ENCODE data around the gene ARPC1A. TPM values are rescaled to one million over a fixed set of nuclear protein-coding genes. Genes with fewer than 3 reads are reported as not detected.
"Not testable (repeated sequence)": the region's sequence is repeated elsewhere in the genome, so short reads cannot be mapped to it uniquely, and the experiment has no call there.

ARPC1A gene
- total RNA-seq, 4 donors from 2014 or later = 98.1 to 169 (median 140) TPM

- DNase-seq (ENCODE audit: low spot score in 2 of 2) = no peak
- H3K4me3 ChIP-seq = no peak overlapping the region
- TF ChIP-seq POLR2AphosphoS5 (IDR thresholded peaks at IDR 0.05) = no peak
- no peak for TF ChIP-seq CTCF (IDR thresholded peaks at IDR 0.05)
- no peak for TF ChIP-seq EP300 (IDR thresholded peaks at IDR 0.05)
- no peak overlapping the region for H3K27ac ChIP-seq
- H3K27me3 ChIP-seq = no peaks in the 10 kb centered on the region
- H3K9me3 ChIP-seq = no peaks in the 10 kb centered on the region
- peaks cover 96% of the 10 kb centered on the region for H3K36me3 ChIP-seq
- H3K4me1 ChIP-seq = no peaks in the 10 kb centered on the region
- 96% methylated on average over 7 of the region's 7 CpGs for WGBS
These were observed 29.4 kb downstream of the ARPC1A start for GRCh38 chr7:99355098-99355497.

- peaks cover 94% of the 10 kb centered on the region for H3K36me3 ChIP-seq
- 80% methylated on average over 16 of the region's 16 CpGs for WGBS
These were observed 32.2 kb downstream of the ARPC1A start for GRCh38 chr7:99357701-99358490.

GRCh38 chr7:99358521-99358920 lies 32.8 kb downstream of the ARPC1A start:
- not testable (repeated sequence) for H3K27ac ChIP-seq; H3K27me3 ChIP-seq; H3K9me3 ChIP-seq; DNase-seq (ENCODE audit: low spot score in 2 of 2); H3K4me3 ChIP-seq; H3K4me1 ChIP-seq
- 90% methylated on average over 15 of the region's 15 CpGs for WGBS
- peaks cover 95% of the 10 kb centered on the region for H3K36me3 ChIP-seq

More at GRCh38 chr7:99357701-99358490, 32.2 kb downstream of the ARPC1A start:
- DNase-seq (ENCODE audit: low spot score in 2 of 2) = peak in 1 of 2 donors; percentile 60
- Histone ChIP-seq H3K4me3 (no peak overlapping the region), H3K27ac (no peak overlapping the region), H3K4me1 (no peaks in the 10 kb centered on the region), H3K27me3 (no peaks in the 10 kb centered on the region), H3K9me3 (no peaks in the 10 kb centered on the region)
- TF ChIP-seq POLR2A (IDR thresholded peaks at IDR 0.05) (no peak), POLR2AphosphoS5 (IDR thresholded peaks at IDR 0.05) (no peak), EP300 (IDR thresholded peaks at IDR 0.05) (no peak)

GRCh38 chr7:99359465-99360154 lies 33.9 kb downstream of the ARPC1A start:
- no peak for DNase-seq (ENCODE audit: low spot score in 2 of 2)
- no peak overlapping the region for H3K27ac ChIP-seq
- peaks cover 95% of the 10 kb centered on the region for H3K36me3 ChIP-seq
- no peak overlapping the region for H3K4me3 ChIP-seq
- WGBS = 81% methylated on average over 19 of the region's 22 CpGs
- H3K9me3 ChIP-seq = no peaks in the 10 kb centered on the region
- H3K4me1 ChIP-seq = no peaks in the 10 kb centered on the region
- TF ChIP-seq POLR2AphosphoS5 (IDR thresholded peaks at IDR 0.05) = no peak
- no peak for TF ChIP-seq EP300 (IDR thresholded peaks at IDR 0.05)
- no peak for TF ChIP-seq POLR2A (IDR thresholded peaks at IDR 0.05)
- TF ChIP-seq CTCF (IDR thresholded peaks at IDR 0.05) = no peak
- no peaks in the 10 kb centered on the region for H3K27me3 ChIP-seq

- Histone ChIP-seq H3K27ac (no peak overlapping the region), H3K4me3 (no peak overlapping the region), H3K27me3 (no peaks in the 10 kb centered on the region), H3K4me1 (peaks cover 15% of the 10 kb centered on the region), H3K36me3 (peaks cover 85% of the 10 kb centered on the region), H3K9me3 (no peaks in the 10 kb centered on the region)
- 68% methylated on average over 3 of the region's 3 CpGs for WGBS
- TF ChIP-seq POLR2A (IDR thresholded peaks at IDR 0.05) = no peak
- TF ChIP-seq CTCF (IDR thresholded peaks at IDR 0.05) = no peak
- no peak for TF ChIP-seq POLR2AphosphoS5 (IDR thresholded peaks at IDR 0.05)
- no peak for TF ChIP-seq EP300 (IDR thresholded peaks at IDR 0.05)
- no peak for DNase-seq (ENCODE audit: low spot score in 2 of 2)
These were observed 37.1 kb downstream of the ARPC1A start for GRCh38 chr7:99362801-99363200.

- Histone ChIP-seq H3K27me3 (no peaks in the 10 kb centered on the region), H3K36me3 (peaks cover 80% of the 10 kb centered on the region), H3K27ac (no peak overlapping the region), H3K4me3 (no peak overlapping the region), H3K4me1 (peaks cover 15% of the 10 kb centered on the region), H3K9me3 (no peaks in the 10 kb centered on the region)
- no peak for DNase-seq (ENCODE audit: low spot score in 2 of 2)
- no peak for TF ChIP-seq EP300 (IDR thresholded peaks at IDR 0.05)
- no peak for TF ChIP-seq CTCF (IDR thresholded peaks at IDR 0.05)
- no peak for TF ChIP-seq POLR2AphosphoS5 (IDR thresholded peaks at IDR 0.05)
- TF ChIP-seq POLR2A (IDR thresholded peaks at IDR 0.05) = no peak
- WGBS = 86% methylated on average over 5 of the region's 5 CpGs
These were observed 37.6 kb downstream of the ARPC1A start for GRCh38 chr7:99363286-99363685.

All from suprapubic skin (tissue), 4 donors.